ENCODE measurements around the gene CES2. TPM values are rescaled to one million over a fixed set of nuclear protein-coding genes. Genes with fewer than 3 reads are reported as not detected.
A peak's percentile ranks its signal among the peaks of the same experiment; 100 is the strongest.

CES2 gene
- total RNA-seq, 1 donor from 2014 or later, result 78.2 TPM

DNA sequence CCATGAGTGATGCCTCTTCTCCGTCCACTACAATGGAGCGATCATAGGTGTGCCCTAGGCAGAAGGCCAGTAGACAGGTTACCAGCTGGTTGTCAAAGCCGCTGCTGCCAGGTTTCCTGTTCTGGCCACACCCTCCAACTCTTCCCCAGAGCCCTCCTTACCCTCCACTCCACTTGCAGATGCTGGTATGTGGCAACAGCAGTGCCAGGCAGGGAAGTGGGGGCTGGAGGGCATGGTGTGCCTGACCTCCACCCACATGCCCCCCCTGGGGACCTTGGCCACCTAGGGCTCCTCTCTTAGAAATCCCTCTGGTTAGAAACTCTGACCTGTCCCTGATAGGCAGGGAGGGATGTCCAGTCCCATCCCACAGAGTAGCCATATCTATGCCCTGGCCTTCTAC, 11.4 kb upstream of the CES2 start:
- TF ChIP-seq, protein P1, sequence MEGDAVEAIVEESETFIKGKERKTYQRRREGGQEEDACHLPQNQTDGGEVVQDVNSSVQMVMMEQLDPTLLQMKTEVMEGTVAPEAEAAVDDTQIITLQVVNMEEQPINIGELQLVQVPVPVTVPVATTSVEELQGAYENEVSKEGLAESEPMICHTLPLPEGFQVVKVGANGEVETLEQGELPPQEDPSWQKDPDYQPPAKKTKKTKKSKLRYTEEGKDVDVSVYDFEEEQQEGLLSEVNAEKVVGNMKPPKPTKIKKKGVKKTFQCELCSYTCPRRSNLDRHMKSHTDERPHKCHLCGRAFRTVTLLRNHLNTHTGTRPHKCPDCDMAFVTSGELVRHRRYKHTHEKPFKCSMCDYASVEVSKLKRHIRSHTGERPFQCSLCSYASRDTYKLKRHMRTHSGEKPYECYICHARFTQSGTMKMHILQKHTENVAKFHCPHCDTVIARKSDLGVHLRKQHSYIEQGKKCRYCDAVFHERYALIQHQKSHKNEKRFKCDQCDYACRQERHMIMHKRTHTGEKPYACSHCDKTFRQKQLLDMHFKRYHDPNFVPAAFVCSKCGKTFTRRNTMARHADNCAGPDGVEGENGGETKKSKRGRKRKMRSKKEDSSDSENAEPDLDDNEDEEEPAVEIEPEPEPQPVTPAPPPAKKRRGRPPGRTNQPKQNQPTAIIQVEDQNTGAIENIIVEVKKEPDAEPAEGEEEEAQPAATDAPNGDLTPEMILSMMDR (IDR thresholded peaks at IDR 0.05; ENCODE audit: insufficient read depth, low read length, severe bottlenecking), result no peak
- FAIRE-seq, result no peak
- Histone ChIP-seq H3K36me3 (ENCODE audit: control insufficient read depth, insufficient read depth, low read length) (no peaks in the 10 kb centered on the region), H3K4me3 (ENCODE audit: low read depth, low read length) (no peak overlapping the region), H3K27me3 (ENCODE audit: control insufficient read depth, insufficient read depth, low read length) (peaks cover 1% of the 10 kb centered on the region)
- DNase-seq (ENCODE audit: low read depth), result no peak

DNA sequence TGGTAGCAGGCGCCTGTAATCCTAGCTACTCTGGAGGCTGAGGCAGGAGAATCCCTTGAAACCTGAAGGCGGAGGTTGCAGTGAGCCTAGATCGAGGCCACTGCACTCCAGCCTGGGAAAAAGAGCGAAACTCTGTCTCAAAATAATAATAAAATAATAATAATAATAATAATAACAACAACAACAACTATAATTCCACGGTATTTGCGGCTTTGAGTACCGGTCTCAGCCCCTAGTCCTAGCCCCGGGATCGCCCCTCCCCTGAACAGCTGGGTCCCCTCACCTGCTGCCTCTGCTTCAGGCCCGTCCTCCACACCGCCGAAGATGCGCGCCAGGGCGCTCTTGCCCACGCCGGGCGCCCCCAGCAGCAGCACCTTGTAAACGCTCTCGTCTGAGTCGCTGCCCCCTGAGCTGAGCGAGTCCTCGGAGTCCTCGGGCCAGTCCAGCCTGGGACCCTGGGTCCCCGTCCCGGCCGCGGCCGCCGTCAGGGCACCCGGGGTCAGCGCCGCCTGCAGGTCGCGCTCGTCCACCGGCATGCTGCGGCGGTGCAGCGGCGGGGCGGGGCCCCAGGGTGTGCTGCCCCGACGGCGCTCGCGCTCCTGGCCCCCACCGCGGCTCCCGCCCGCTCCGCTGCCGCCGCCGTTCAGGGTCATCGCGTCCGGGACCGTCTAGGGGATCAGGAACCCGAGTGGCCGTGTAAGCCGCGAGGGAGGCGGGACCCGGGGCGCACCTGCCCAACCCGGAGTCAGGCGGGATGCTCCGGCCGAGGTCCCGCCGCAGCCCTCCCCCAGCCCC, 10.6 kb upstream of the CES2 start:
- H3K36me3 ChIP-seq (ENCODE audit: control insufficient read depth, insufficient read depth, low read length), result no peaks in the 10 kb centered on the region
- peak overlapping the region; percentile 34 for H3K4me3 ChIP-seq (ENCODE audit: low read depth, low read length)
- TF ChIP-seq, protein P1 (IDR thresholded peaks at IDR 0.05; ENCODE audit: insufficient read depth, low read length, severe bottlenecking), result peak; percentile 57
- DNase-seq (ENCODE audit: low read depth) (no peak), FAIRE-seq (no peak)
- H3K27me3 ChIP-seq (ENCODE audit: control insufficient read depth, insufficient read depth, low read length), result peaks cover under 1% of the 10 kb centered on the region

DNA sequence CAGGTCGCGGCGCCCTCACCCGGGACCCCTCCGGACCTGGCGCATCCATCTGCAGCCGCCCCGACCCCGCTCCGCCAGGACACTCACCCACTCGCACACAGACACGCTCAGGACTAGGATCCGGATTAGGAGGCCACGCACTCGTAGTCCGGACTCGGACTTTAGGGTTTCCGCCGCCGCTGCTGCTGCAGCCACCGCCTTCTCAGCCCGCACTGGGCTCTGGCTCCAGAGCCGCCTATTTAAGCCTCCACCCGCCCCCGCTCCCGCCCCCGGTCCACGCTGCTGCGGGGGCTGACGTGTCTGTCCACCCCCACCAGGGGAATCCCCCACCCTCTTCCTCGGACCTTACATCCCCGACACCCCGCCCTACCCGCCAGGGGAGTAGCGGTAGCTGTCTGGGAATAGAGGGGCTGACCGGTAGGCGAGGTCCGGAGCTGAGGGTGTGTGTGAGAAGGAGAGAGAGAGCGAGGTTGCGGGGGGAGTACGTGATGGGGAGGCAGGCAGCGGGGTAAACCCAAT, 9.9 kb upstream of the CES2 start, which contains the start of gene RRAD:
Gene RRAD, minus strand, starts transcription at position 214 of the 519 bp plus-strand sequence. CDS start 356 bp downstream, outside the sequence.
- TF ChIP-seq, protein P1 (IDR thresholded peaks at IDR 0.05; ENCODE audit: insufficient read depth, low read length, severe bottlenecking), result no peak
- DNase-seq (ENCODE audit: low read depth) (no peak), FAIRE-seq (no peak)
- no peaks in the 10 kb centered on the region for H3K27me3 ChIP-seq (ENCODE audit: control insufficient read depth, insufficient read depth, low read length)
- peak within 1 kb of the TSS; percentile 34 for H3K4me3 ChIP-seq (ENCODE audit: low read depth, low read length)
- H3K36me3 ChIP-seq (ENCODE audit: control insufficient read depth, insufficient read depth, low read length), result no peaks in the 10 kb centered on the region

DNA sequence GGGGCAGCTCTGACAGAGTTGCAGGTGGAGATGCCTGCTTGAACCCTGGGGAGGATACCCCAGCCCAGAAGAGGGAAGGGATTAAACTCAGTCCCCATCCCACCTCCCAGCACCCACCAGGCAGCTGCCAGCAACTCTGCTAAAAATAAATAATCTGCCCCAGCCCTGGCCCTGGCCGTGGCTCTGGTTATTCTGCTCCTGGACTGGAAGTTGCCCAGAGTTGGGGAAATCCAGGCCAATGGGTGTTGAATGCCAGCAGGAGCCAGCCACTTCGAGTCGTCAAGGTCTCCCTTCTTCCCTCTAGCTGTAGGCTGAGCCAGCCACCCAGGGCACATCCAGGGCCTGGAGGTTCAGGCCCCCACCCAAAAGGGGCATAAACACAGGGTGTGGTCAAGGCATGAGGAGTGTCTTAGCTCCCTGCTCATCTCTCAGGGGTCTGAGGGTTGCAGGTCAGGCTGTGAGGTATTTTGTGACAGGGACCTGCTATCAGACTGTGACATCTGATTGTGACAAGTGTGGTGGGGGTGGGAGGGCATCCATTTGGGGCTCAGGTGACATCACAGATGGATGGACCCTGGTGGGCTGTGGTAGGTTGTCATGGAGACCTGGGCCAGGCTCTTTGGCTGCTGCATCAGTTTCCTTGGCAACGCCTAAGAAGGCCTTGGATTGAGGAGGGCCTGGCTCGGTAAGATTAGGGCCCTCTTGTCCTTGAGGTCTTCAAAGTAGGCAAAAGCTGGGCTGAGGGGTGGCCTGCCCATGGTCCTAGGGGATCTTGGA, 9.0 kb upstream of the CES2 start:
- DNase-seq (ENCODE audit: low read depth) (no peak), FAIRE-seq (no peak)
- Histone ChIP-seq H3K36me3 (ENCODE audit: control insufficient read depth, insufficient read depth, low read length) (no peaks in the 10 kb centered on the region), H3K4me3 (ENCODE audit: low read depth, low read length) (no peak overlapping the region), H3K27me3 (ENCODE audit: control insufficient read depth, insufficient read depth, low read length) (no peaks in the 10 kb centered on the region)
- TF ChIP-seq, protein P1 (IDR thresholded peaks at IDR 0.05; ENCODE audit: insufficient read depth, low read length, severe bottlenecking), result no peak

DNA sequence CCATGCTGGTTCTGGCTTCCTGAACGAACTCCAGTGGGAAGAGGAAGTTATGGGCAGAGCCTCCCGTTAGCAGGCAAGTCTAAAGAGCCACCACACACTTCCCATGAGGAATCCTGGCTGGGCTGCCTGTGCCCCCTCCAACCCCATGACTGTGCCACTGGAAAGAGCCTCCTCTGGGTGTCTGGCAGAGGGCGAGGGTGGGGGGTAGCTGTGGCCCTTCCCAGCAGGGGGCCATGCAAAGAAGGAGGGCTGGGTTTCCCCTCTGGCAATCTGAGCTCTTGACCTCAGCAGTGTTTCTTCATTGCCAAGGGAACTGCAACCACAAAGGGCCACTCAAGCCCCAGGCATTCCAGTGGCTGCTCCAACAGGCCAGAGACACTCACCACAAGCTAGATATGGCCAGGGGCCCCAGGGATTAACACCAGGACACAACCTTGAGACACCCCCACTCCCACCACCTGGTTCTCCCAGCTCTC, 8.3 kb upstream of the CES2 start:
- FAIRE-seq (peak; percentile 18), DNase-seq (ENCODE audit: low read depth) (peak; percentile 67)
- Histone ChIP-seq H3K4me3 (ENCODE audit: low read depth, low read length) (no peak overlapping the region), H3K27me3 (ENCODE audit: control insufficient read depth, insufficient read depth, low read length) (no peaks in the 10 kb centered on the region), H3K36me3 (ENCODE audit: control insufficient read depth, insufficient read depth, low read length) (no peaks in the 10 kb centered on the region)
- TF ChIP-seq, protein P1 (IDR thresholded peaks at IDR 0.05; ENCODE audit: insufficient read depth, low read length, severe bottlenecking), result no peak

All from bronchial epithelial cell (primary cell).